Trophoblast cell (in vitro differentiated cells and primary cell): ENCODE data around the gene CFAP46.
A peak's percentile ranks its signal among the peaks of the same experiment; 100 is the strongest.

ENCODE experiments used
- DNase-seq, 2 donors: peaks; one replicate each; pipeline ENCODE4 v3.0.0-alpha.2; 2016
- H2AFZ ChIP-seq: 2 replicates; pipeline ENCODE4 v1.6.1; 2013; ENCODE audit warnings: low read length, moderate library complexity, mild to moderate bottlenecking; ENCODE audit not compliant: insufficient read depth, poor library complexity
- H2AK5ac ChIP-seq: 2 replicates; pipeline ENCODE4 v1.6.1; 2013; ENCODE audit warnings: mild to moderate bottlenecking, low read length
- H2BK120ac ChIP-seq: 2 replicates; pipeline ENCODE4 v1.6.1; 2013; ENCODE audit warnings: low read length, mild to moderate bottlenecking, moderate library complexity; ENCODE audit not compliant: insufficient read depth, poor library complexity
- H2BK12ac ChIP-seq: 2 replicates; pipeline ENCODE4 v1.6.1; 2013; ENCODE audit warnings: mild to moderate bottlenecking, low read length, moderate library complexity
- H2BK5ac ChIP-seq: 2 replicates; pipeline ENCODE4 v1.6.1; 2013; ENCODE audit warnings: low read length, low read depth, moderate library complexity, mild to moderate bottlenecking; ENCODE audit not compliant: poor library complexity
- H3K14ac ChIP-seq: 2 replicates; pipeline ENCODE4 v1.6.1; 2013; ENCODE audit warnings: mild to moderate bottlenecking, low read length
- H3K18ac ChIP-seq: 2 replicates; pipeline ENCODE4 v1.6.1; 2013; ENCODE audit warnings: mild to moderate bottlenecking, low read length
- H3K23ac ChIP-seq: 2 replicates; pipeline ENCODE4 v1.6.1; 2013; ENCODE audit warnings: low read length
- H3K27ac ChIP-seq: 2 replicates; pipeline ENCODE4 v1.5.1; 2013; ENCODE audit warnings: low read depth, mild to moderate bottlenecking, inconsistent platforms, low read length, moderate library complexity
- H3K27me3 ChIP-seq: 2 replicates; pipeline ENCODE4 v1.6.1; 2013; ENCODE audit warnings: inconsistent platforms, mild to moderate bottlenecking, low read length, moderate library complexity; ENCODE audit not compliant: insufficient read depth
- H3K36me3 ChIP-seq, 2 experiments: 1 replicate in 1 of 2; 2 replicates in 1 of 2; pipeline ENCODE4 v1.6.1; 2013; ENCODE audit warnings: low read length in 2 of 2, mild to moderate bottlenecking in 2 of 2, moderate library complexity in 1 of 2; ENCODE audit not compliant: insufficient read depth in 2 of 2, control insufficient read depth in 1 of 2
- H3K4ac ChIP-seq: 2 replicates; pipeline ENCODE4 v1.6.1; 2013; ENCODE audit warnings: low read depth, mild to moderate bottlenecking, low read length, moderate library complexity
- H3K4me1 ChIP-seq, 2 experiments: 1 replicate in 1 of 2; 2 replicates in 1 of 2; pipeline ENCODE4 v1.6.1; 2013; ENCODE audit warnings: low read length in 2 of 2, mild to moderate bottlenecking in 2 of 2, moderate library complexity in 1 of 2; ENCODE audit not compliant: insufficient read depth in 2 of 2, control insufficient read depth in 1 of 2
- H3K4me2 ChIP-seq: 2 replicates; pipeline ENCODE4 v1.6.1; 2013; ENCODE audit warnings: inconsistent platforms, mild to moderate bottlenecking, low read length, moderate library complexity
- H3K4me3 ChIP-seq: 2 replicates; pipeline ENCODE4 v1.5.1; 2013; ENCODE audit warnings: mild to moderate bottlenecking, low read depth, low read length, inconsistent platforms
- H3K79me1 ChIP-seq: one replicate; pipeline ENCODE4 v1.6.1; 2013; ENCODE audit warnings: low read length
- H3K79me2 ChIP-seq: 2 replicates; pipeline ENCODE4 v1.6.1; 2013; ENCODE audit warnings: low read length, mild to moderate bottlenecking; ENCODE audit not compliant: control insufficient read depth, insufficient read depth, poor library complexity
- H3K9ac ChIP-seq: 2 replicates; pipeline ENCODE4 v1.6.1; 2013; ENCODE audit warnings: mild to moderate bottlenecking, low read length
- H3K9me3 ChIP-seq: 2 replicates; pipeline ENCODE4 v1.6.1; 2013; ENCODE audit warnings: low read depth, mild to moderate bottlenecking, control low read depth, inconsistent platforms, low read length; ENCODE audit not compliant: insufficient read depth
- H4K12ac ChIP-seq: 2 replicates; pipeline ENCODE4 v1.6.1; 2013; ENCODE audit warnings: low read depth, mild to moderate bottlenecking, low read length, moderate library complexity
- H4K8ac ChIP-seq: 2 replicates; pipeline ENCODE4 v1.6.1; 2013; ENCODE audit warnings: low read depth, mild to moderate bottlenecking, low read length, moderate library complexity
- H4K91ac ChIP-seq: one replicate; pipeline ENCODE4 v1.6.1; 2013; ENCODE audit warnings: low read depth, mild to moderate bottlenecking, low read length, moderate library complexity
- WGBS: extraction: QIAGEN DNeasy Blood & Tissue Kit; methylation state at CpG from one replicate; pipeline ENCODE4 v1.1.7; 2013; ENCODE audit warnings: missing lambda C conversion rate; ENCODE audit not compliant: insufficient read length, insufficient coverage; ENCODE audit errors: extremely low coverage; 5-methylcytosine and 5-hydroxymethylcytosine counted together

The CFAP46 gene

GRCh38 chr10:132861116-132861691 is 81.2 kb downstream of the CFAP46 start:
- H3K14ac ChIP-seq = no peak overlapping the region
- H4K8ac ChIP-seq = no peak overlapping the region
- no peak overlapping the region for H3K9ac ChIP-seq
- no peaks in the 10 kb centered on the region for H3K4me1 ChIP-seq
- H3K4ac ChIP-seq = no peak overlapping the region
- no peak for DNase-seq
- no peak overlapping the region for H3K27ac ChIP-seq
- no peak overlapping the region for H3K4me3 ChIP-seq
- H4K91ac ChIP-seq = no peak overlapping the region
- H2BK5ac ChIP-seq = no peak overlapping the region
- H3K79me1 ChIP-seq = no peaks in the 10 kb centered on the region
- H4K12ac ChIP-seq = no peak overlapping the region
- no peak overlapping the region for H2BK120ac ChIP-seq
- no peak overlapping the region for H3K18ac ChIP-seq
- no CpG with 5 or more reads among the region's 22 CpGs for WGBS
- no peak overlapping the region for H3K23ac ChIP-seq
- H2BK12ac ChIP-seq = no peak overlapping the region
- H3K79me2 ChIP-seq = no peaks in the 10 kb centered on the region
- H3K36me3 ChIP-seq = no peaks in the 10 kb centered on the region
- H2AK5ac ChIP-seq = no peak overlapping the region
- no peak overlapping the region for H3K4me2 ChIP-seq
- peaks cover 7% of the 10 kb centered on the region for H3K9me3 ChIP-seq
- no peaks in the 10 kb centered on the region for H3K27me3 ChIP-seq
- H2AFZ ChIP-seq = no peak overlapping the region

- Histone ChIP-seq H4K8ac (no peak overlapping the region), H3K4ac (no peak overlapping the region), H3K23ac (no peak overlapping the region), H4K91ac (no peak overlapping the region), H3K9ac (no peak overlapping the region), H3K4me1 (no peaks in the 10 kb centered on the region), H3K36me3 (no peaks in the 10 kb centered on the region), H3K18ac (no peak overlapping the region), H3K14ac (no peak overlapping the region), H3K79me1 (no peaks in the 10 kb centered on the region), H3K27me3 (no peaks in the 10 kb centered on the region), H2BK5ac (no peak overlapping the region), H3K4me3 (no peak overlapping the region), H3K4me2 (no peak overlapping the region), H2BK12ac (no peak overlapping the region), H2AFZ (no peak overlapping the region), H2AK5ac (no peak overlapping the region), H3K9me3 (peaks cover 5% of the 10 kb centered on the region), H4K12ac (no peak overlapping the region), H2BK120ac (no peak overlapping the region), H3K27ac (no peak overlapping the region), H3K79me2 (no peaks in the 10 kb centered on the region)
- no CpG with 5 or more reads among the region's 16 CpGs for WGBS
- no peak for DNase-seq
Measured at GRCh38 chr10:132860532-132860931, 81.8 kb downstream of the CFAP46 start.

DNA sequence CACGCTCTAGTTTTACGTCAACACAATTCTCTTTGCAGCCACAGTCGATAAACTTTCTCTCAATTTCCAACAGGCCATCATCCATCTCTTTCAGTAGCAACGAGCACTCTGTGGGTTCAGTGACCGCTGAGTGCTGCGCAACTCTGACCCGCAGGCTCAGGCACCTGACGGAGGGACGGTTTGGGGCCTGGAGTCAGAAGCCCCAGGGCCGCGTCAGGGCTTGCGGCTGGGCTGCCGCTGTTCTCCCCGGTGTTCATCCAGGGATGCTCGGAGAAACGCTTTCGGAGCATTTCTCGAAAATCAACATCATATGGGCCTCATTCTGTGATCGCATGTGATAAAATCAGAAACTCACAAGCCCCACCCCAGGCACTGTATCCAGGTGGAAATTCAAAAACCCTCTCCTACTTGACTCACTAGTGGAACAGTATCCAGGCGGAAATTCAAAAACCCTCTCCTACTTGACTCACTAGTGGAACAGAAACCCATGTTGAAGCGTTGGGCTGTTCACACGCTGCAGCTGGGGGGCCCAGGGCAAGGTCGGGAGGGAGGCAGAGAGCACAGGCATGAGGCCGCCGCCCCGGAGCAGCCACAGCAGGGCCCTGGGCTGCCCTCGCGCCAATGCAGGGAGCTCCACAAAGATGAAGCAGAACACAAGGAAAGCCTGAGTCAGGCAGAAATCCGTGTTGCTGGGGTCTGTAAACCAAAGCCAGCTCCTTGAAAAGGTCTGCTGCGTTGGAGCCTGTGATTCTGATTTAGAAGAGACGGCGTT is 83.1 kb downstream of the CFAP46 start:
- peaks cover 5% of the 10 kb centered on the region for H3K9me3 ChIP-seq
- no CpG with 5 or more reads among the region's 32 CpGs for WGBS
- DNase-seq = no peak
- H4K8ac ChIP-seq = no peak overlapping the region
- no peak overlapping the region for H2AFZ ChIP-seq
- no peak overlapping the region for H2AK5ac ChIP-seq
- no peak overlapping the region for H3K18ac ChIP-seq
- no peak overlapping the region for H3K4ac ChIP-seq
- H2BK5ac ChIP-seq = no peak overlapping the region
- H3K9ac ChIP-seq = no peak overlapping the region
- no peaks in the 10 kb centered on the region for H3K4me1 ChIP-seq
- no peak overlapping the region for H2BK12ac ChIP-seq
- H2BK120ac ChIP-seq = no peak overlapping the region
- H3K14ac ChIP-seq = no peak overlapping the region
- H3K79me2 ChIP-seq = no peaks in the 10 kb centered on the region
- H3K36me3 ChIP-seq = no peaks in the 10 kb centered on the region
- no peak overlapping the region for H3K27ac ChIP-seq
- no peaks in the 10 kb centered on the region for H3K79me1 ChIP-seq
- no peak overlapping the region for H3K4me2 ChIP-seq
- H4K12ac ChIP-seq = no peak overlapping the region
- no peaks in the 10 kb centered on the region for H3K27me3 ChIP-seq
- peak overlapping the region; percentile 21 for H3K4me3 ChIP-seq
- H4K91ac ChIP-seq = no peak overlapping the region
- no peak overlapping the region for H3K23ac ChIP-seq

DNA sequence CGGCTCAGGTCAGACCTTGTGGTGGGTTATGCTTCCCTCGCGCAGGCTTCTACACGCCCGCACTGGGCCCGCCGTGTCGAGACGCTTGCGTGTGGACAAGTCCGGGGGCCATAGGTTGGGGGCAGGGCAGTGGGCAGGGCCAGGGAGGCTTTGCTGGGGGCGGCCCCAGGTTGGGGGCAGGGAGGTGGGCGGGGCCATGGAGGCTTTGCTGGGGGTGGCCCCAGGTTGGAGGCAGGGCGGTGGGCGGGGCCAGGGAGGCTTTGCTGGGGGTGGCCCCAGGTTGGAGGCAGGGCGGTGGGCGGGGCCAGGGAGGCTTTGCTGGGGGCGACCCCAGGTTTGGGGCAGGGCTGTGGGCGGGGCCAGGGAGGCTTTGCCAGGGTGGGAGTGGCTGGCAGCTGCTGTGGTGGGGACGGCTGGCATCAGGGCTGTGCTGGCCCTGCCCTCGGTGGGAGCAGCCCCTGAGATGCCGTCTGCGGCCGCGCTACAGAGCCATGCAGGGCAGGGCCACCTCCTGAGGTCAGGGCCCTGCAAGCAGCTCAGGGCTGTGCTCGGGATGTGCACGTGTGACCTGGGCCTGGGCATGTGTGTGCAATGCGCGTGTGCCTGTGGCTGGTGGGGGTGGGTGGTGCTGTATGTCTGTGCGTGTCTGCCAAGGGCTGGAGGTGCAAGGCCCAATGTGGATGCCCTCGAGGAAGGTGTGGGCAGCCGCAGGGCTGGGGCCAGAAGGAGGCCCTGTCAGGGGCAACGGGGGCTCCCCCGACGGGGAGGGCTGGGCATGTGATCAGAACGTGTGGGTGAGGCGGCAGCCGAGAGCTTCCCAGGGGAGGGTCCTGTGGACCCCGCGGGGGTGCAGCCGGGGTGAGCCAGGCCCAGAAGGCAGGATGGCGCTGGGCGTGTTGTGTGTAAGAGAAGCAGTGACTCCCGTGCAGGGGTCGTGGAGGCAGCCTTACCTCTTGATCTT is 84.0 kb downstream of the CFAP46 start:
- Histone ChIP-seq H3K9me3 (peaks cover 5% of the 10 kb centered on the region), H4K12ac (no peak overlapping the region), H2BK5ac (no peak overlapping the region), H3K27me3 (no peaks in the 10 kb centered on the region), H3K4me3 (no peak overlapping the region), H4K91ac (no peak overlapping the region), H3K4ac (no peak overlapping the region), H3K23ac (no peak overlapping the region), H3K79me2 (no peaks in the 10 kb centered on the region), H3K36me3 (no peaks in the 10 kb centered on the region), H3K79me1 (no peaks in the 10 kb centered on the region), H3K14ac (no peak overlapping the region), H3K18ac (no peak overlapping the region), H3K4me2 (no peak overlapping the region), H3K9ac (no peak overlapping the region), H2BK12ac (no peak overlapping the region), H3K27ac (no peak overlapping the region), H2AK5ac (no peak overlapping the region), H2AFZ (no peak overlapping the region), H2BK120ac (no peak overlapping the region), H3K4me1 (no peaks in the 10 kb centered on the region), H4K8ac (no peak overlapping the region)
- DNase-seq = no peak
- WGBS = no CpG with 5 or more reads among the region's 45 CpGs
